ENCODE measurements around the gene ATP9B.

ATP9B gene

DNA sequence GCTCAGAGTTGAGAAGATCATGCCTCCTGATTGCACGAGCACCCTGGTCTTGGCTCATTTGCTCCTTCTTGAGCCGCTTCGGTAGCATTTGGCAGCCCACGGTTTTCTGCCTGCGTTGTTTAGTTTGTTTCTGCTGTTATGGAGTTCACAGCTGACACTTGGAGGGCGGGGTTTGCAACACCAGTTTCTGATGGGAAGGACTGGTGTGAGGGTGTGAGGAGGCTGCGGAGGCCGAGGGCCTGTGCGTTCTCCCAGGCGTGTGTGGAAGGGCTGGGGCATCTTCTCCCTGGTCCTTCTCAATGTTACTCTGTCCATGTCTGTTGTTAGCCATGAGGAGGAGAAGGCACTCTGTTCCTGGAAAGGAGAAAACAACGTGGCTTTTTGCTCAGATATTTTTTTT, 349.4 kb downstream of the ATP9B start:
- no peak for DNase-seq

DNA sequence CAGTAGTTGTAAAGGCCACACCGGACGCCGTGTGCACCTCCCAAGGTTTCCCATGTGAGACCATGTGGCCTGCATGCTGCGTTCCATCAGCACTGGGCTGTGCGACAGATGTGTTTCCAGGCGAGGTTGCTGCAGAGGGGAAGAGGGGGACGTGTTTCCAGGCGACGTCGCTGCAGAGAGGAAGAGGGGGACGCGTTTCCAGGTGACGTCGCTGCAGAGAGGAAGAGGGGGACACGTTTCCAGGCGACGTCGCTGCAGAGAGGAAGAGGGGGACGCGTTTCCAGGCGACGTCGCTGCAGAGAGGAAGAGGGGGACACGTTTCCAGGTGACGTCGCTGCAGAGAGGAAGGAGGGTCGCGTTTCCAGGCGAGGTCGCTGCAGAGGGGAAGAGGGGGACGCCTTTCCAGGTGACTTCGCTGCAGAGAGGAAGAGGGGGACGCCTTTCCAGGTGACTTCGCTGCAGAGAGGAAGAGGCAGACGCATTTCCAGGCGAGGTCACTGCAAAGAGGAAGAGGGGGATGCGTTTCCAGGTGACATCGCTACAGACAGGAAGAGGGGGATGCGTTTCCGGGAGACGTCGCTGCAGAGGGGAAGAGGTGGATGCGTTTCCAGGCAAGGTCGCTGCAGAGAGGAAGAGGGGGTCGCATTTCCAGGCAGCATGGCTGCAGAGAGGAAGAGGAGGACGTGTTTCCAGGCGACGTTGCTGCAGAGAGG, 351.0 kb downstream of the ATP9B start:
- no peak for DNase-seq

DNA sequence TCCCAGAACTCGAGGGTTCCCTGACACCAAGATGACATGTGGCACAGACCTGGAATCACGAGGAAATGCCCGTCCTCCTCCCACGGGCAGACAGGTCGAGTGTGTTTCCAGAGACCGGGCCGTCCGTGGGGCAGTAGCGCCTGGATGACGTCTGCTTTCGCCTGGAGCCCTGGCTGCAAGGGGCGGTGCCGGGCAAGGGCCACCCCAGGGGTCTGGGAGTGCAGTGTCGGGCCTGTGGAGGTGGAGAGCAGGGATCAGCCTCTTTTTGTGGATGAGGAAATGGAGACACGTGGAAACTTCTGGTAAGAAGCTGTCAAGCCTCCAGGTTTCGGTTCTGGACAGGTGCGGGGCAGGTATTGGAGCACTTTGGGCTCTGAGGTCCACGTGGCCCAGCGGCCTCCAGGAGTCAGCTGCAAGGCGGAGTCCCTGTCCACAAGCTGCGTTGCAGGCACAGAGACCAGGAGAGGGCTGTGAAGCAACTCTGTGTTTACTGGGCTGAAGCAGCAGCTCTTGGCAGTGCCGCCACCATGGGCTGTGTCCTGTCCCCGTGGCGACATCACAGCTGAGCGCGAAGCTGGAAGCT, 352.2 kb downstream of the ATP9B start:
- DNase-seq: no peak

DNA sequence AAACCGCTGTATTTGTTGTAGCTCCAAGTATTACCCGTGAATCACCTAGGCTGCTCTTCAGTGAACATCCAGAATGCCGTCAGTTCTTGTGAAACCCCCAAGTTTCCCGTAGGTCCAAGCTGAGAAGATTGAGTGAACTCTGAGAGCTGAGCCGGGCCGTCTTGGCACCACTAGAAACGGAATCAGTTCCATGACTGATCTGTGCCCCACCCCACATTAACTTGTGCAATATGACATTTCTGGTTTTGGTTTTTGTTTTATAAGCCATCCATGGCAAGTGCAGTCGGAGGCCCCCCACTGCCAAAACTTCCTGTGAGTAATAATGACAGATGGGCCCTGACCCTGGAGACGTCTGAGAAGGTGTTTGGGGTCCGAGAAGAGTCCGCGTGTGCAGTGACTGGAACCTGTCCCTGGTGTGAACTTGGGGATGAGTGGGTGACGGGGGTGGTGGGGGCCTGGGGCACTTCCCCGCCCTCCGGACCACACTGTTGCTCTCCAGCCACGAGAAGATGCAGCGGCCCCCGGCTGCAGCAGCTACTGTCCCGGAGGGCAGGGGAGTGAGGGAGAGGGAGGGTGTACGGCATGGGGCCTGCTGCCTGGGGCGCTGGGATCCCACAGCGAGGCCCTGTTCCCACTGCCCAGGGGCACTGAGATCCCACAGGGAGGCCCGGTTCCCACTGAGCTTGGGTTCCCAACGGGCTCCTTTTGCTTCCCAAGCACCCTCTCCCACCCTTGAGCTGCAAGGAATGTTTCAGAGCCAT, 353.0 kb downstream of the ATP9B start:
- no peak for DNase-seq

DNA sequence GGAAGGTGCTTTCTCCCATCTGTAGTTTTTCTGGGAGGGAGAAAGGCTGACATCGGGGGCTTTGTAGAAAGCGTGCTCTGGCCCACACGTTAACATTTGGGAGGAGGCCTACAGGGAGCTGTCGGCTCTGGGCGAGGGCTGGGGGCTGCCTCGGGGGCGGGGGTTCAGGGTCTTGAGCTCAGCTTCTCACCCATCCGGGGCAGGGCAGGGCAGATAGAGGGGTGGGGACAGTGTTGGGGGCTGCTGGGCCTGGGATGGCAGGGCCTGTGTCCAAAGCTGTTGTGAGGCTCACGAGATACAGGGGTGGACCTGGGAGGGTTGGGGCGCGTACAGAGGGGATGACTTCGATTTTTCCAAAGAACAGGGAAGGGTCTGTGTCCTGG, 353.6 kb downstream of the ATP9B start:
- no peak for DNase-seq

DNA sequence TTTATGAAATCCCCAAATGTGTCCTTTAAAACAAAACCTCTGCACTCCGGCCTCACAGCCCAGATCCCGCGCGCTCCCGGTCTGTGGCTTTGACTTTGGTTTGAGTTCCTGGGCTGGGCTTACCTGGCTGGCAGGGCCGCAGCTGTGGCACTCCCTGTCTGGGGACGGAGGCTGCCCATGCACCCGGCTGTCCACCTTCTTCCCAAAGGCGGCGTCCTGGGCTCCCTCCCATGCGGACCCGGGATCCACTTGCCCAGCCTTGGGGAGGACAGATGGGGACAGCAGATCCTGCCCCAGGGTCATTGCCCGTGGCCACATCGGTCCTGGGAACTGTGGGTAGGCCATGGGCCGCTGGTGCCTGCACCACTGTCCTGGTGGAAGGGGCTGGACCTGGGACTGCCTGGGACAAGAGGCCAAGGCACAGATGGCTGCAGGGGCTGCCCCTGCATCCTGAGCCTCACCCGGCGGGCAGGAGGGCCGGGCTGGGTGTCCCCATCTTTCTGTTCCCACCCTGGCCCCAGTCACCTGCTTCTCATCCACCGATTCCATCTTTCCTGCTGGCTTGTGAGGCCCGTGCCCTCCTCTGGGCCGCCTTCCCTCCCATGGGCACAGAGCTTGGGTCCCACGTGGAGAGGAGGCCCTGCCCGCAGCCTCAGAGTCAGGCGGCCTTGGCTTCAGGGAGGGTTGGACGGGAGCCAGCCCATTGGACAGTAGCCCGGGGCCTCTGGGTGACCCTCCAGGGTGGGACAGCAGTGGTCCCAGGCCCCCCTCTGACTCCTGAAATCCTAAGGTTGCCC, 354.2 kb downstream of the ATP9B start:
- no peak for DNase-seq

DNA sequence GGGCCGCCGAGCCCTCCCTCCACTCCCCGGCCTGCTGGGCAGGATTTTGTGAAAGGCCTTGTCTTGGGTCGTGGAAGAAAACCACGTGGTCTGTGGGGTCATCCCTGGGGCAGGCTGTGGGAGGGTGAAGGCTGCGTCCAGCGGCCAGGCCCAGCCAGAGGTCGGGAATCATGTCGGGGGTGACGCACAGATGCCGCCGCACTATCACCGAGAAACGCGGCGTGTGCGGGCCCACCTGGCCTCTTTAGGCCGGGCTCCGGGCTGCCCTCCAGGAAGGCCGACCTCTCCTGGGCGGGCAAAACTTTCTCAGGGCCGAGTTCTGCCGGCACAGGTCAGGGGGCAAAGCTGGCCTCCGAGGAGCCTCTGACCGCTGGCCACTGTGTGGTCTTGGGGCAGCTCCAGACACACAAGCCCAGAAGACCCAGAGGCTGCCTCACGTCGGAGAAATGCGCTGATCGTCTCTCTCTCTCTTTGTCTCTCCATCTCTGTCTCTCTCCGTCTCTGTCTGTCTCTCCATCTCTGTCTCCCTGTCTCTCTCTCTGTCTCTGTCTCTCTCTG, 354.9 kb downstream of the ATP9B start:
- DNase-seq: no peak

DNA sequence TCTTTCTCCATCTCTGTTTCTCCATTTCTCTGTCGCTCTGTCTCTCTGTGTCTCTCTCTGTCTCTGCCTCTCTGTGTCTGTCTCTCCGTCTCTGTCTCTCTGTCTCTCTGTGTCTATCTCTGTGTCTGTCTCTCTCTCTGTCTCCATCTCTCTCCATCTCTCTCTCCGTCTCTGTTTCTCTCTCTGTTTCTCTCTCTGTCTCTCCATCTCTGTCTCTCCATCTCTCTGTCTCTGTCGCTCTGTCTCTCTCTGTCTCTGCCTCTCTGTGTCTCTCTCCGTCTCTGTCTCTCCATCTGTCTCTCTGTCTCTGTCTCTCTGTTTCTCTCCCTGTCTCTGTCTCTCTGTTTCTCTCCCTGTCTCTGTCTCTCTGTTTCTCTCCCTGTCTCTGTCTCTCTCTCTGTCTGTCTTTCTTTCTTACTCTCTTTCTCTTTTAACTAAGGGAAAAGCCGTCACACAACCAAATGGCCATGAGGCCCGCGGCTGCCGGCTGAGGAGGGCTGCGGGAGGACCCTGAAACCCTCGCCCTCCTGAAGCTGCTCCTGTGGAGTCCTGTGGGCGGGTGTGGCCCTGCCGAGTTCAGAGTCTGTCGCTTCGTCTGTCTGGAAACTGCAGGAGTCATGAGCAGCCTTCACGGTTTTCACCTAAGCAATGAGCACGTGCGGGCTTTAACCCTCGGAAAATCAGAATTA, 355.8 kb downstream of the ATP9B start:
- no peak for DNase-seq

DNA sequence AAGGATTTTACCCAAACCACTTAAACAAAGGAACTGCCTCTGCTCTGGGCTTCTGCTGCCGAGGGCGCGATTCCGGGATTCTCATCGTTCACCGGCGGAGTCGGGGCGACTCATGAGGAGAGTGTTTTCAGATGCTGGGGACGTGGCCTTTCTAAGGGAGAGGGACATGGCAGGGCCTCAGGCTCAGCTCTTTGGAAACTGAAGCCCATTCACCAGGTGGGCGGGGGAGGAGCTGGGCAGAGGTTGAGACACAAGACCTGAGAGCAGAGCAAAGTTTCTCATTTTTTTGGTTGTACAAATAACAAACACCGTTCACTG, 356.3 kb downstream of the ATP9B start:
- DNase-seq: no peak

DNA sequence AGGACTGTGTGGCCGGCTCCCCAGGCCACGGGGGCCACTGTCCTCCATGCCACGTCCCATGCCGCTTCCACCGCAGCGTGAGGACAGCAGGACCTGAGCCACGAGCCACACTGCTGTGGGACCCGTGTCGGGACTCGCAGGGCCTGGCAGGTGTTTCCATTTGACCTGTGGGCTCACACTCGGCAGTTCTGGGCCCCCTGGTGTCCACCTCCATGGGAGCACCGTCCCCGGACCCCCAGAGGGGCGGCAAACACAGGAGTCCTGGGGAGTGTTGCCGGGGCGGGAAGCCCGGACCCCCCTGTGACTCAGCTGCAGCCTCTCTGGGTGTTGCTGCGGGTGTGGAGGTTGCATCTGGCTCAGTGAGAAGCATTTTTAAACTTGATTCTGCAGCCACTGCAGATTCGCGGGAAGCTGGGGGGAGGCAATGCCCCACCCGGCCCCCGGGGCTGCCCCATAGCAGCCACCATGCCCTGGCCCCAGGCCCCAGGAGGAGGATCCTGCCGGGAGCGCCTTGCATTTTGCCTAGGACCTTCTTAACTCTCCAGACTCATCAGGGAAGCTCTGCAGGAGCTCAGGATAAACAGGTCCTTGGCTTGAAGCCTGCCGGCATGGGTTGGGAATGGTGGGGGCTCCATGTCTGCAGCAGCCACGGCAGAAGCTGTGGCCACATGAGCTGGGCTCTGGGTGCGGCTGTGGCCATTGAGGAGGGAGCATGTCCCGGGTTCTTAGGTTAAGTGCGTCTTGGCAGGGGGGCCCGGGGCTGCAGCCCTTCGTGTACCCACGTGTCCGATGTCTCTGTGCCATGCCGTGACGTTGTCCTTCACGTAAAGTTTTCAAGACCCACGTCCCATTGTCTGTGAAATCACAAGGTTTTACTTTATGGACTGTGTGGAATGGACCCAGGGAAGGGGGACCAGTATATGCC, 357.4 kb downstream of the ATP9B start:
- no peak for DNase-seq

DNA sequence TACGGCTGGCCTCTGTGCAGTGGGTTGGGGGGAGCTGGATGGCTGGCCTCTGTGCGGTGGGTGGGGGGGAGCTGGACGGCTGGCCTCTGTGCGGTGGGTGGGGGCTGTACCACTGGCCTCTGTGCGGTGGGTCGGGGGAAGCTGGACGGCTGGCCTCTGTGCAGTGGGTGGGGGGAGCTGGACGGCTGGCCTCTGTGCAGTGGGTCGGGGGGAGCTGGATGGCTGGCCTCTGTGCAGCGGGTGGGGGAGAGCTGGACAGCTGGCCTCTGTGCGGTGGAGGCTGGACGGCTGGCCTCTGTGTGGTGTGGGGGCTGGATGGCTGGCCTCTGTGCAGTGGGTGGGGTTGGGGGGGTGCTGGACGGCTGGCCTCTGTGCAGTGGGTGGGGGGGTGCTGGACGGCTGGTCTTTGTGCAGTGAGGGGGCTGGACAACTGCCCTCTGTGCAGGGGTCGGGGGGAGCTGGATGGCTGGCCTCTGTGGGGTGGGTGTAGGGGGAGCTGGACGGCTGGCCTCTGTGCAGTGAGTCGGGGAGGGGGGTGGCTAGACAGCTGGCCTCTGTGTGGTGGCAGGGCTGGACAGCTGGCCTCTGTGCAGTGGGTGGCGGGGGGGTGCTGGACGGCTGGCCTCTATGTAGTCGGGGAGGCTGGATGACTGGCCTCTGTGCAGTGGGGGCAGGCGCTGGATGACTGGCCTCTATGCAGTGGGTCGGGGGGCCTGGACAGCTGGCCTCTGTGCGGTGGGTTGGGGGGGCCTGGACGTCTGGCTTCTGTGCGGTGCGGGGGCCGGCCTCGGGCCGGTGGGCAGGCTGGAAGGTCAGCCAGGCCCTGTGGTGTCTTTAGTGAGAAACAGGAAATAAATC, 358.4 kb downstream of the ATP9B start:
- DNase-seq: no peak

All from stimulated activated CD4-positive, alpha-beta T cell treated with anti-CD3 and anti-CD28 coated beads, Interleukin-4, amount 100 ng/mL, for 1 hour (primary cell).